KMS-11 (cell line): ENCODE measurements around the gene EXD1.
A peak's percentile ranks its signal among the peaks of the same experiment; 100 is the strongest.

Experiments used
- H2AFZ ChIP-seq: fragments of 200-600 bp; sonication (generic); 2 replicates; pipeline ENCODE4 v1.6.1; 2016; ENCODE audit warnings: antibody characterized with exemption, mixed run types, low read depth
- H3K27ac ChIP-seq: fragments of 200-600 bp; sonication (generic); 2 replicates; pipeline ENCODE4 v1.6.1; 2016; ENCODE audit warnings: mild to moderate bottlenecking, mixed run types
- H3K27me3 ChIP-seq: fragments of 200-600 bp; sonication (generic); 2 replicates; pipeline ENCODE4 v1.6.1; 2017; ENCODE audit warnings: mild to moderate bottlenecking, low read depth, mixed run types, moderate library complexity; ENCODE audit not compliant: insufficient read depth
- H3K36me3 ChIP-seq: fragments of 200-600 bp; sonication (generic); 2 replicates; pipeline ENCODE4 v1.6.1; 2017; ENCODE audit warnings: mild to moderate bottlenecking, mixed run types; ENCODE audit not compliant: insufficient read depth
- H3K4me1 ChIP-seq: fragments of 200-600 bp; sonication (generic); 2 replicates; pipeline ENCODE4 v1.6.1; 2016; ENCODE audit warnings: mild to moderate bottlenecking, low read depth, mixed run types; ENCODE audit not compliant: poor library complexity, severe bottlenecking
- H3K4me2 ChIP-seq: fragments of 200-600 bp; sonication (generic); 2 replicates; pipeline ENCODE4 v1.7.0; 2016; ENCODE audit warnings: mild to moderate bottlenecking, mixed run types
- H3K4me3 ChIP-seq: fragments of 200-600 bp; sonication (generic); IDR thresholded peaks from 2 replicates; pipeline ENCODE4 v1.6.1; 2017; ENCODE audit warnings: low read depth, low read length, mixed read lengths; ENCODE audit not compliant: insufficient read depth
- H3K79me2 ChIP-seq: fragments of 200-600 bp; sonication (generic); 2 replicates; pipeline ENCODE4 v1.6.1; 2016; ENCODE audit warnings: low read depth, mixed run types; ENCODE audit not compliant: insufficient read depth
- H3K9ac ChIP-seq: fragments of 200-600 bp; sonication (generic); 2 replicates; pipeline ENCODE4 v1.6.1; 2016; ENCODE audit warnings: mild to moderate bottlenecking, mixed run types
- H4K20me1 ChIP-seq: fragments of 200-600 bp; sonication (generic); 2 replicates; pipeline ENCODE4 v1.6.1; 2016; ENCODE audit warnings: mild to moderate bottlenecking, mixed run types; ENCODE audit not compliant: insufficient read depth
- TF ChIP-seq, protein P1 (sequence below): fragments of 200-600 bp; sonication (generic); conservative IDR thresholded peaks from 2 replicates; pipeline ENCODE4 v1.6.1; 2017; ENCODE audit warnings: low read depth, mild to moderate bottlenecking, antibody characterized with exemption, low read length, moderate library complexity, mixed read lengths

EXD1 gene

DNA sequence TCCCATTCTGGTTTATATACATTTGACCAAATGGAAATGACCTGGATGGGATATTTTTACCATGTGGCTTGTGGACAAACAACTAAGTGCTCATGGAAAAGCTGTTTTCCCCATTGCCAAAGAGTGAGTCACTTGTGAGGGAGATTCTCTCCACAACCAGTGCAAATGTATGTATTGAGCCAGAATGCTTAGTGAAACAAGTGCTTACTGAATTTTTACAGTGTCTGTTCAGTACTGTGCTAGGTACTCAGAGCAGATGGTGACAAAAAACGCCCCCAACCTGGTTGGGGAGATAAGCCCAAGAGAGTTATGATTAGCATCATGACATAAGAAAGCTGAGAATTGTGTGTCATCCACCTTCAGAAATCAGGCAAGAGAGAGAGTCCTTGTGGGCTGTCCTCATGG is 2.8 kb upstream of the EXD1 start:
- TF ChIP-seq, protein P1, sequence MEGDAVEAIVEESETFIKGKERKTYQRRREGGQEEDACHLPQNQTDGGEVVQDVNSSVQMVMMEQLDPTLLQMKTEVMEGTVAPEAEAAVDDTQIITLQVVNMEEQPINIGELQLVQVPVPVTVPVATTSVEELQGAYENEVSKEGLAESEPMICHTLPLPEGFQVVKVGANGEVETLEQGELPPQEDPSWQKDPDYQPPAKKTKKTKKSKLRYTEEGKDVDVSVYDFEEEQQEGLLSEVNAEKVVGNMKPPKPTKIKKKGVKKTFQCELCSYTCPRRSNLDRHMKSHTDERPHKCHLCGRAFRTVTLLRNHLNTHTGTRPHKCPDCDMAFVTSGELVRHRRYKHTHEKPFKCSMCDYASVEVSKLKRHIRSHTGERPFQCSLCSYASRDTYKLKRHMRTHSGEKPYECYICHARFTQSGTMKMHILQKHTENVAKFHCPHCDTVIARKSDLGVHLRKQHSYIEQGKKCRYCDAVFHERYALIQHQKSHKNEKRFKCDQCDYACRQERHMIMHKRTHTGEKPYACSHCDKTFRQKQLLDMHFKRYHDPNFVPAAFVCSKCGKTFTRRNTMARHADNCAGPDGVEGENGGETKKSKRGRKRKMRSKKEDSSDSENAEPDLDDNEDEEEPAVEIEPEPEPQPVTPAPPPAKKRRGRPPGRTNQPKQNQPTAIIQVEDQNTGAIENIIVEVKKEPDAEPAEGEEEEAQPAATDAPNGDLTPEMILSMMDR = no peak

DNA sequence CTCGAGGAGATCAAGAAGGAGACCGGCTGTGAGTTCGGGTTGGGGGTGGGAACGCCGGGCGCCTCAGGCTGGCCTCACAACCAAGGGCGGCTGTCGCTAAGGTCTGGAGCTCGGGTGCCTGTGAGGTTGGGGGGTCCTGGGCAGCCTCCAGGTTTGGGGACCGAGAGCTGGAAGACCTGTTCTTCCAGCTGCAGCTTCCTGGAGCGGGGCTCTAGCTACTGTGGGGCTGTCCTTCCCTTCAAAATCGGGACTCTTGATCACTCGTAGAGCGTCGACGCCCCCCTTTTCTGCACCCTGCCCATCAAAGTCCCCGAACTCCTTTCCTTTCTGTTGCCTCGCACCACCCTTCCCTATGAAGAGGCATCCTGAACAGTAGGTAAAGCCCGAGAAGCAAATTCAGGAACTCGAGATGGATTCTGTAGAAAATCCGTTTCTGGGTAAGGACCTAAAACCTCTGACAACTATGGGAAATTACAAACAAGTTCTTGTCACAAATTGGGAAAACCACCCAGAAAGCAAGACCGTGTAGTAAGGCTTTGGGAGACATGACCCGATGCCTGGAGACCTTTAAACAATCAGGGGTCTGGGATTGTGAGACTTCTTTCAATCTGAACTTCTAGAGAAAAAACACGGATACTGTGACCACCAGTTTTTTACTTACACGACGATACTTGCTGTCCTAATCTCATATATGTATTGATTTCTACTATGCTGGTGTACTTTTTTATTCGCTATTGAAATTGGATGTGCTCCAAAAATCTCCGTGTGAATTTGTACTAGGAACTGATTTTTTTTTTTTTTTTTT is 1.1 kb upstream of the EXD1 start:
- Histone ChIP-seq H3K27ac (peak overlapping the region; percentile 64), H3K4me2 (peak overlapping the region; percentile 79), H4K20me1 (no peaks in the 10 kb centered on the region), H3K27me3 (no peaks in the 10 kb centered on the region), H3K4me1 (peaks cover 18% of the 10 kb centered on the region), H2AFZ (peak overlapping the region; percentile 70), H3K9ac (peak overlapping the region; percentile 82), H3K36me3 (no peaks in the 10 kb centered on the region), H3K79me2 (peaks cover 13% of the 10 kb centered on the region), H3K4me3 (no peak overlapping the region)
- TF ChIP-seq, protein P1 = no peak

More for the DNA sequence above, 2.8 kb upstream of the EXD1 start:
- H3K27me3 ChIP-seq = no peaks in the 10 kb centered on the region
- H3K27ac ChIP-seq = no peak overlapping the region
- no peaks in the 10 kb centered on the region for H3K36me3 ChIP-seq
- H3K79me2 ChIP-seq = peaks cover 13% of the 10 kb centered on the region
- H3K4me2 ChIP-seq = no peak overlapping the region
- H3K4me1 ChIP-seq = peaks cover 18% of the 10 kb centered on the region
- H4K20me1 ChIP-seq = no peaks in the 10 kb centered on the region
- no peak overlapping the region for H3K4me3 ChIP-seq
- no peak overlapping the region for H3K9ac ChIP-seq
- no peak overlapping the region for H2AFZ ChIP-seq

DNA sequence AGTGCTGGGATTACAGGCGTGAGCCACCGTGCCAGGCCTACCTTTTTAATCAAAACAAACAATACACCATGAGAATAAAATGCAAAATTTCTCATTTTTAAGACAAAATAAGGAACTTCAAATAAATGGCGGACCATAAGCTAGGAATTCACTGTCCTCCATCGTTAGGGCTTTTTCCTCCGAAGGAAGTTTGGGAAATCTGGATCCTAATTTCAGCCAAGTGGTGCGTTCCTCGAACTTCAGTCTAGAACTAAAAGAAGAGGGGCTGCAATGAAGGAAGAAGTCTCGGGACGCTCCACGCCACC is 260 bp downstream of the EXD1 start:
- H3K9ac ChIP-seq = no peak overlapping the region

DNA sequence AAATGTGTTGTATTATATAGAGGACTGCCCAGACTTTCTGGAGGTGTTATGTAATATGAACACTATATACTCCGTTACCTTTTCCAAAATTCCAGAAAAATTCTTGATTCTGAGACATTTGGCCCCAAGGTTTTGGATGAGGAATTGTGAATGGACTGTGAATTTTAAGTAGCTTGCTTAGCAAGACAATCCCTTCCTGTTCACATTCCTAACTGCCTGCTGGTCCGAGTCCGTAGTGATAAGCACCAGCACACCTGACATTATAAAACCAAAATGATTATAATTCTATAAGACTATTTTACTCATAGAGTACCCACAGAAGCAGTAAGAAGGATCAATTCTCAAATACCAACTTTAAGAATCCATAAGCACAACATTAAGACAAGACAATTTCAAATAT is 11.2 kb downstream of the EXD1 start:
- Histone ChIP-seq H3K9ac (no peak overlapping the region), H3K4me1 (no peaks in the 10 kb centered on the region), H4K20me1 (no peaks in the 10 kb centered on the region), H3K36me3 (no peaks in the 10 kb centered on the region), H3K27me3 (no peaks in the 10 kb centered on the region), H3K79me2 (no peaks in the 10 kb centered on the region), H3K4me2 (no peak overlapping the region), H3K4me3 (no peak overlapping the region), H3K27ac (no peak overlapping the region), H2AFZ (no peak overlapping the region)
- TF ChIP-seq, protein P1 = no peak

More for the DNA sequence above, 260 bp downstream of the EXD1 start:
- Histone ChIP-seq H3K4me2 (peak overlapping the region; percentile 40; the same call in 1 of the 2 replicates), H3K79me2 (peaks cover 13% of the 10 kb centered on the region), H3K4me1 (peaks cover 18% of the 10 kb centered on the region), H3K36me3 (no peaks in the 10 kb centered on the region), H3K27me3 (no peaks in the 10 kb centered on the region), H2AFZ (peak overlapping the region; percentile 70), H4K20me1 (no peaks in the 10 kb centered on the region), H3K27ac (no peak overlapping the region), H3K4me3 (no peak overlapping the region)
- TF ChIP-seq, protein P1 = no peak
